ENCODE results near the gene COA8. TPM values are rescaled to one million over a fixed set of nuclear protein-coding genes. Genes with fewer than 3 reads are reported as not detected.

The COA8 gene
- total RNA-seq, 3 donors from 2014 or later (not counting 1 experiment from before 2014, with no cell fraction given), result 22.2 to 32.0 (median 24.9) TPM

DNA sequence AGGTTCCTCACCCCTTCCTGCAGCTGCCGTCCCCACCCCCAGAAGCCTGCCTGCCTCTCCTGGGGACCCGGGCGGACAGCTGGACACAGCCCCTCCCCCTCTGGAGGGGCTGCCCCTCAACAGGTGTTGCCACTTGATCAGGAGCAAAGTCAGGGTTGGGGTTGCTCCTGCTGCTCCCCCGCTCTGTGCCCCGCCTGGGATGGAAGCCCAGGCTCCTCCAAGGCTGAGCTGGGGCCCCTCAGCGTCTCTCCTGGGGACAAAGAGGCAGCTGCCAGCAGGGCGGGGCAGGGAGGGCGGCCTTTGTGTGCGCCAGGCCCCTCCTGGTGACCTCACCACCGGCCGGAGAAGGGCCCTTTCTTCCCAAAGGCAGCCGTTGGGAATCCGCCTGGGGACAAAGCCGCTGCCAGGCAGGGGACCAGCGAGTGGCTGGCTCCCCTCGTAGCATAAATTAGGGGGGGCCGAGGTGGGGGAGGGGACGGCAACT, 20.1 kb upstream of the COA8 start:
- H3K27me3 Mint-ChIP-seq (ENCODE audit: low read depth in 2 of 2), result peaks cover 0 to 2% of the 10 kb centered on the region in 2 donors
- ATAC-seq, result no peak
- no peaks in the 10 kb centered on the region for H3K9me3 Mint-ChIP-seq
- no peak for DNase-seq
- H3K4me3 ChIP-seq (ENCODE audit: low read length), result no peak overlapping the region
- no peaks in the 10 kb centered on the region for H3K36me3 Mint-ChIP-seq
- H3K36me3 ChIP-seq (ENCODE audit: control insufficient read depth, insufficient read depth, low read length), result no peaks in the 10 kb centered on the region
- no peaks in the 10 kb centered on the region for H3K9me3 ChIP-seq (ENCODE audit: control insufficient read depth, insufficient read depth, low read length)
- H3K4me1 Mint-ChIP-seq, result peaks cover 0 to 5% of the 10 kb centered on the region in 2 donors
- H3K27me3 ChIP-seq (ENCODE audit: control insufficient read depth, insufficient read depth, low read length), result no peaks in the 10 kb centered on the region
- H3K4me3 Mint-ChIP-seq, result no peak overlapping the region
- no peak overlapping the region for H3K27ac ChIP-seq (ENCODE audit: low read length)
- H3K4me1 ChIP-seq (ENCODE audit: control insufficient read depth, insufficient read depth, low read length), result peaks cover 8% of the 10 kb centered on the region
- WGBS (ENCODE audit: insufficient coverage), result 71% methylated on average over 18 of the region's 18 CpGs
- H3K27ac Mint-ChIP-seq, result no peak overlapping the region
- intact Hi-C loops (cut with micrococcal nuclease), result no loop called here
- TF ChIP-seq, protein P1, sequence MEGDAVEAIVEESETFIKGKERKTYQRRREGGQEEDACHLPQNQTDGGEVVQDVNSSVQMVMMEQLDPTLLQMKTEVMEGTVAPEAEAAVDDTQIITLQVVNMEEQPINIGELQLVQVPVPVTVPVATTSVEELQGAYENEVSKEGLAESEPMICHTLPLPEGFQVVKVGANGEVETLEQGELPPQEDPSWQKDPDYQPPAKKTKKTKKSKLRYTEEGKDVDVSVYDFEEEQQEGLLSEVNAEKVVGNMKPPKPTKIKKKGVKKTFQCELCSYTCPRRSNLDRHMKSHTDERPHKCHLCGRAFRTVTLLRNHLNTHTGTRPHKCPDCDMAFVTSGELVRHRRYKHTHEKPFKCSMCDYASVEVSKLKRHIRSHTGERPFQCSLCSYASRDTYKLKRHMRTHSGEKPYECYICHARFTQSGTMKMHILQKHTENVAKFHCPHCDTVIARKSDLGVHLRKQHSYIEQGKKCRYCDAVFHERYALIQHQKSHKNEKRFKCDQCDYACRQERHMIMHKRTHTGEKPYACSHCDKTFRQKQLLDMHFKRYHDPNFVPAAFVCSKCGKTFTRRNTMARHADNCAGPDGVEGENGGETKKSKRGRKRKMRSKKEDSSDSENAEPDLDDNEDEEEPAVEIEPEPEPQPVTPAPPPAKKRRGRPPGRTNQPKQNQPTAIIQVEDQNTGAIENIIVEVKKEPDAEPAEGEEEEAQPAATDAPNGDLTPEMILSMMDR (IDR thresholded peaks at IDR 0.05), result no peak

DNA sequence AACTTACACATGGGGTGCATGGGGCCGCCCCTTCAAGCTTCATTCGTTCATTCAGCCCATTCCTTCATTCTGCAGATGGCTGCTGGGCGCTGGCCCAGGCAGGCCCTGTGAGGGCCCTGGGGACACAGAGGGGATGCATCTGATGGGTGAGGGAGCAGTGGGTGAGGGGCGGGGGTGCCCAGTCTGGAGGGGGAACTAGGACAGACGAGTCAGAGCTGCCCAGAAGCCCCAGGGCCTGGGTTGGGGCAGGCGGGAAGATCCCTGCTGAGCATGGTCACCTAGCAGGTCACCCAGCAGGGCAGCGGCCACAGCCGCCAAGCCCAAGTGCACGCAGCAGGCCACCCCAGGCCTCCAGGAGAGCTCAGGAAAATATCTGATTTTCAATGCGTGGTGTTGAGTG, 19.6 kb upstream of the COA8 start:
- H3K4me1 ChIP-seq (ENCODE audit: control insufficient read depth, insufficient read depth, low read length), result peaks cover 8% of the 10 kb centered on the region
- Mint-ChIP-seq H3K27ac (no peak overlapping the region), H3K27me3 (ENCODE audit: low read depth in 2 of 2) (peaks cover 0 to 2% of the 10 kb centered on the region in 2 donors), H3K9me3 (no peaks in the 10 kb centered on the region), H3K4me1 (peaks cover 0 to 5% of the 10 kb centered on the region in 2 donors), H3K4me3 (no peak overlapping the region), H3K36me3 (no peaks in the 10 kb centered on the region)
- H3K36me3 ChIP-seq (ENCODE audit: control insufficient read depth, insufficient read depth, low read length), result no peaks in the 10 kb centered on the region
- H3K9me3 ChIP-seq (ENCODE audit: control insufficient read depth, insufficient read depth, low read length), result no peaks in the 10 kb centered on the region
- TF ChIP-seq, protein P1 (IDR thresholded peaks at IDR 0.05), result no peak
- no peak for ATAC-seq
- WGBS (ENCODE audit: insufficient coverage), result 87% methylated on average over 9 of the region's 10 CpGs
- H3K4me3 ChIP-seq (ENCODE audit: low read length), result no peak overlapping the region
- DNase-seq, result no peak
- intact Hi-C loops (cut with micrococcal nuclease), result no loop called here
- H3K27me3 ChIP-seq (ENCODE audit: control insufficient read depth, insufficient read depth, low read length), result no peaks in the 10 kb centered on the region
- H3K27ac ChIP-seq (ENCODE audit: low read length), result no peak overlapping the region

DNA sequence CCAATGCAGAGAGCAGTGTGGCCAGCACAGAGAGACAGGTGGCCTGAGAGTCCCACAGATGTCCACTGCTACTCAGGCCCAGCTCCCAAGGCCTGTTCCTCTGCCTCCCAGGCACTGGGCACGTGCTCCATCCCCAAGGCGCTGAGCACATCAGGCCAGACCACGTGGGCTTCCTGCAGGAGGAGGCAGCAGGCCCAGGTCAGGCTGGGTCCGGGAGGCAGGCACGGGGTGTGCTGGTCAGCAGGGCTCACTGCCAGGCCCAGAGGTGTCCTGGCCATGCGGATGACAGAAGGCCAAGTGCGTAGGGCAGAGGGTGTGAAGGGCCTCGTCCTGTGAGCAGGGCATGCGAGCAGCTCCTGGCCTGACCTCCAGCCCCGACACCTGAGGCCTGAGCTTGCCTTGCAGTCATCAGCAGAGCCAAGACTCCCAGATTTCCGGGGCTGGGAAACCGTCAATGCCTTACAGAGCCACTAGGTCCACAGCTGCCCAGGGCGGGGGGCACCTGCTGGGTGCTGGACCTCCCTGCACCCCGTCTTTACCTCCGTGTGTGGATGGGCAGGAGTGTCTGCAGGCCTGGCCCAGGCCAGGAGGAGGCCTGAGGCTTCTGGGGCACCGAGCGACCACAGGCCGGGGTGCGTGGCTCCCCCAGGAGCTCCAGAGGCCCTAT, 18.9 kb upstream of the COA8 start:
- TF ChIP-seq, protein P1 (IDR thresholded peaks at IDR 0.05), result no peak
- no peak for ATAC-seq
- no peaks in the 10 kb centered on the region for H3K36me3 Mint-ChIP-seq
- DNase-seq, result no peak
- no peak overlapping the region for H3K4me3 ChIP-seq (ENCODE audit: low read length)
- H3K4me1 ChIP-seq (ENCODE audit: control insufficient read depth, insufficient read depth, low read length), result peaks cover 8% of the 10 kb centered on the region
- H3K9me3 Mint-ChIP-seq, result no peaks in the 10 kb centered on the region
- peaks cover 0 to 5% of the 10 kb centered on the region in 2 donors for H3K4me1 Mint-ChIP-seq
- H3K27ac ChIP-seq (ENCODE audit: low read length), result no peak overlapping the region
- no peaks in the 10 kb centered on the region for H3K27me3 ChIP-seq (ENCODE audit: control insufficient read depth, insufficient read depth, low read length)
- H3K4me3 Mint-ChIP-seq, result no peak overlapping the region
- no peaks in the 10 kb centered on the region for H3K9me3 ChIP-seq (ENCODE audit: control insufficient read depth, insufficient read depth, low read length)
- H3K36me3 ChIP-seq (ENCODE audit: control insufficient read depth, insufficient read depth, low read length), result no peaks in the 10 kb centered on the region
- no peak overlapping the region for H3K27ac Mint-ChIP-seq
- intact Hi-C loops (cut with micrococcal nuclease), result no loop called here
- H3K27me3 Mint-ChIP-seq (ENCODE audit: low read depth in 2 of 2), result peaks cover 0 to 2% of the 10 kb centered on the region in 2 donors
- 84% methylated on average over 19 of the region's 19 CpGs for WGBS (ENCODE audit: insufficient coverage)
